Measurements from ENCODE around the gene RYR3. TPM values are rescaled to one million over a fixed set of nuclear protein-coding genes. Genes with fewer than 3 reads are reported as not detected.

RYR3 gene
- 2.0 TPM for total RNA-seq

DNA sequence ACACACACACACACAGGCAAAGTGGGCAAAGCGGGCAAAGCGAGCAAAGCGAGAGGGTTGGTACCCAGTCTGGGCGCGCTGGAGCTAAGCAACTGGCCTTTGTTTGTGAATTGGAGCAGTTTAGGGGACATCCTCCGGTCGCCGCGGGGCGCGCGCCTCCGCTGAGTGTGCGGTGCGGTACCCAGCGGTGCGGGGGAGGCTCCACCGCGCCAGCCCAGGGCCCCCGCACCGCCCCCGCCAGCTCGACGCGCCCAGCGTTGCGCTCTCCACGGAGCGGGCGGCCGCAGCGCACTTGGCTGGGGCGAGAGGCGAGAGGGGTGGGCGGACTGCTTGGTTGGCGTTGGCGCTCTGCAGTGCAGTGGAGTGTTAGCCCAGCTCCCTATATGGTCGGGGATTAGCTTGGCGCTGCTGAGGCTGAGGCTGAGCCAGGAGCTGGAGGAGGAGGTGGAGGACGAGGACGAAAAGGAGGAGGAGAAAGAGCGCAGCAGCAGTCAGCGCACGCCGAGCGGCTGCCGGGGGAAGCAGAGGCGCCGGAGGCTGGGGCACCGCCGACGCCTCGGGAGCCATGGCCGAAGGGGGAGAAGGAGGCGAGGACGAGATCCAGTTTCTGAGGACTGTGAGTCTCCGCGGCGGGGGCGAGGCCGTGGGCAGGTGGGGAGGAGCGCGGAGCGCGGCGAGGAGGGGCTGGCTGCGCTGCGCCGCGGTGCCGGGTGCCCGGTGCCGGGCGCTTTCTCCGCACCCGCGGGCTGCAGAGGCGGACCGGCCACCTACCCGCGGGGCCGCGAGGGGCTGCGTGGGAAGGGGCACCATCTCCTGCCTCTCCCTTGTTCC, at the start of gene RYR3:
RYR3 (plus strand) TSS at position 487 of the 831 bp plus-strand sequence; CDS start at position 566, 79 bp downstream.
- no peak for DNase-seq (ENCODE audit: low spot score)

DNA sequence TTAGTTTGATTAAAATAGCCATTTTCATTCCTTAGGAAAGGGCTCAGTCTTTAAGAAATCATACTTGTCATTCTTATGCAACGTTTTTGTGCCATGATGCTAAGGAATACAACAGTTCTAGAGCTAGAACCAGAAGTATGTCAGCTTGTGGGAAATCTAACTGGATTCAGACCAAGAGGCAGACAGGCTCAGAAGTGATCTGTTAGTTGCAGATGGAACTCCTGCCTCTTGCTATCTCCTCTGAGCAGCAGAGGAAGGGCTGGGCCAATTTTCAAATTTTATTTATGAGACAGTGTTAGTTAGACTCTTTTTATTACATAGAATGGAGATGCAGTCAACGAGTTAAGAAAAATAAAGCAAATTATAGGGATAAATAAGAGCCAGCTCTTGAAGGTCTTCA, 48.5 kb upstream of the RYR3 start:
- DNase-seq (ENCODE audit: low spot score): no peak

DNA sequence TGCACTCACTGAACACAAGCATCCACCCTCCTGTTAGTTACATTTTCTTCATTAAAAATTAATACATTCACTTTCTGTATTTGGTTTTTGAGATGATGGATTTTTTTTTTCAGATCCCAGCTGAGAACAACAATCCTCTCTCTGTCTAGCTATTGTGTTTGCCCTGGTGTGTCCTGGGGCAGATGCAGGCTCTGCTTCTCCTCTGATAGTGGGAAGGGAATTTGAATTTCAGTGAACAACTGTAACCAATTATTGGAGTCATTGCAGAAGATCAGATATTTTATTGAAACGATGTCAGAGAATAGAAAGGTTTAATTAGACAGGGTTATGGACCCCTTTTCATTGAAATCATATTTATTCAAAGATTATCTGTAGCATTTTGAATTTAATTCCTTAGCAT, 33.1 kb upstream of the RYR3 start:
- no peak for DNase-seq (ENCODE audit: low spot score)

DNA sequence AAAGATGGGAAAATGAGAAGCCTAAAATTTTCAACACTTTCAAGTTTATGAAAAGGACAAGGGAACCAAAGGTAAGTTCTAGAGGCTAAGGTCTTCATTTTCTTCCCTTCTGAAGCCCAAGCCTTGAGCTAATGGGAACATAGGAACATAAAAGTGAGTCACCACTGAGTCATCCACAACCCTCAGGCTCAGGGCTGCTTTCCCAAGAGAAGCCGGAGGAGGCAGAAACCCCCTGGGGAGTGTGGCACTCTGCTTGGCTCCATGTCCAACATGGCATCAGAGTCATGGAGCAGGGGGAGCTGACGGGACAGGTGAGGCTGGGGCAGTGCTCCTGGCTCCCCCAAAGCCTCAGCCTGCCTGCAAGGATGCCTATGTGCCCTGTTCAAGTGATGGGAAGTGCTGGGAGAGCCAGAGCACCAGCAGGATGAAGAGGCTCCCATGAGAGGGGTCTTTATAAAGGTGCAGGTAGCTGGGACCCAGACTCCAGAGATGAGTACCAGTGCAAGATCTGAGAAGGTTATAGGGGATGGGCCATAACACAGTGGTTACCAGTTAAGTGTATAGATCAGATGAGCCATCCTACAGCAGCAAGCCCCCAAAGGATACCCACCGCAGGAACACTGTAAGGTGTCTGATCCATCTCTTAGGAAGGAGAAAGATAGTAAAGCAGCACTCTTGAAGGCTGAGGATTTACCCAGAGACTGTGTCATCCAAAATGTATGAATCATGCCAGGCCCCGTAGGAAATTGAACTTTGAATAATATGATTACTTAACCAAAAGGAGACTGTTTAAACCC, 31.8 kb upstream of the RYR3 start:
- DNase-seq (ENCODE audit: low spot score): no peak

DNA sequence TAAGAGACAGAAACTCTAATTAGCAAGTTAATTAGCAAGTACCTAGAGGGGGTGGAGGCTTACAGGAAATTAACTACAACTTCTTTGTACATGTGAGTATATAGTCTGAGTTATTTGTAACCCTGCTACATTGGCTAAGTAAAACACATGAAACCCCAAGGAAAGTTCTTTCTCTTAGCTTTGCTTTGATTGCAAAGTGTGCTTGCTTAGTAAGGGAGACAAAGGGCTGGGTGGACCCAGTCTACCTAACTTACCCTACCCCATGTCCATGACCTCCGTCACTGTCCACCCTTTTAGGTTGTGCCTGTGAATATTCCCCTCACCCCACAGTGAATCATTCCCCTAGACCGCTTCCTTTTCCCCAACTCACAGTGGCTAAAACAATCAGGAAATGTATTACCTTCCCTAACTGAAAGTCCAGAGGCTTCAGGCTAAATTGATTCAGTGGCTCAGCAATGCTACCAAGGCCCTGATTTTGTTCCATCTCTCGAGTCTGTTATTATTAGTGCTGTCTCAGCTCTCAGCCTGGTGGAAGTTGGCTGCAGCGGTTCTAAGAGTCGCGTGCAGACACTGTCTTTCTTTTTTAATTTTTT, 31.1 kb upstream of the RYR3 start:
- DNase-seq (ENCODE audit: low spot score): no peak

DNA sequence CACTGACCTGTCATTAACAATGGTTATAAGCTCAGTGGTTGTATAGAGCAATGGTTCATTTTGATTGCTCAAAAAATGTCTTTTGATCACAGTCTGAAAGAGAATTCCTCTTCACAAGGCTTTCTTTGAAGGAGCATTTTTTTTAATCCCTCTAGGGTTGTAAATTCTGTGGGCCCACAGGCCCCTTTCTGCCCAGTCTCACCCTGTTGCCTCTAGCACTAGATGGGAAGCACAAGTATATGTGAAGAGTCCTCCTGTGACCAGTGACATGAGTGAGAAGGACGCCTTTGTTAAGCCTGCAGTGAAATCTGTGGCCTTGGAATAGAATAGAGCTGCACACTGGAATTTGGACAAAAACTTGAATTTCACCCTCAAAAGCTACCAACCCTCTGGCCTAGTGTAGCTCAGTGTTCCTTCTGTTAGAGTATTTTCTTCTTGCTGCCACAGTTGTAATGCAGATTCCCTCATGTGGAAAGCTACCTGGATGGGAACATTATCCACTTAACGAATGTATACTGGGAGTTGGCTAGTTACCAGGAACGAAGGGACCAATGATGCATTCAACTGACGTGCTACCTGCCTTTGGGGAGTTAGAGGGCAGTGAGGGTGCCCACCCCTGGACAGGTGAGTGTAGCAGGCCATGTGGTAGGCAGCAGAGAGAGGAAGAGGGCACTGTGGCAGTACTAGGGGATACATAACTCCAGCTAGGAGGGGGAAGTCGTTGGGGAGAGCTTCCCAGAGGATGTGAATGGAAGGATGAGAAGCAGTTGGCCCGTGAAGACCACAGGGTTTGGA, 28.3 kb upstream of the RYR3 start:
- no peak for DNase-seq (ENCODE audit: low spot score)

DNA sequence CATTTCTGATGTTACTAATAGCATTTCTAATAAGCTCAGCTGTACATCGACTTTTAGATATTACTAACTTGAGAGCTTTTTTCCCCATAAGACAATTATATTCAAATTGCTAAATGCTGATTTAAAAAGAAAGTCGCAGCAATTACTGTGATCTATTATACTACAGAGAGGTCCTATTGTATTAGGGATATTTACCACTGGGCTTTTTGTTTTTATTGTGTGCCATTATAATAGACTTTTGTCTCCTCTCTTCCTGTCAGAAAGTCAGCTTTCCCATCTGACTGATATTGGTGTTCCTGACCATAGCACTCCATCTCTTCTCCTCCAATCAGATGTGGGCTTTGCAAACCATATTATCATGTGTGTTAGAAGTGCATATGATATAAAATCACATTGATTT, 27.2 kb upstream of the RYR3 start:
- DNase-seq (ENCODE audit: low spot score): no peak

DNA sequence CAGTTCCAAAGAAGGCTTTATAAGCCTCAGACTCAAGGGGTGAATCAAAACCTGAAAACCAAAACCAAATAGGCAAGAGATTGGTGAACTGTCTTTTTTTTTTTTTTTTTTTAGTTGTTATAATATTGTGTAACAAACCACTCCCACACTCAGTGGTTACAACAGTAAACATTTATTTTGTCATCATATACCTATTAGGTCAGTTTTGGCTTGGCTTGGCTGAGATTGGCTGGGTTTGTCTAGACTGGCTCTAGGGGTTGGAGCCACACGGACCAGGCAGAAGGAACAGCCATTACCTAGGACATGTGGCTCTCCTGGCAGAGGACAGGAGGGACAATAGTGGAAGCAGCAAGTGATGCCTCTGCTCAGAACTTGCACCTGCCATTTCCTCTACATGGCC, 26.4 kb upstream of the RYR3 start:
- DNase-seq (ENCODE audit: low spot score): no peak

DNA sequence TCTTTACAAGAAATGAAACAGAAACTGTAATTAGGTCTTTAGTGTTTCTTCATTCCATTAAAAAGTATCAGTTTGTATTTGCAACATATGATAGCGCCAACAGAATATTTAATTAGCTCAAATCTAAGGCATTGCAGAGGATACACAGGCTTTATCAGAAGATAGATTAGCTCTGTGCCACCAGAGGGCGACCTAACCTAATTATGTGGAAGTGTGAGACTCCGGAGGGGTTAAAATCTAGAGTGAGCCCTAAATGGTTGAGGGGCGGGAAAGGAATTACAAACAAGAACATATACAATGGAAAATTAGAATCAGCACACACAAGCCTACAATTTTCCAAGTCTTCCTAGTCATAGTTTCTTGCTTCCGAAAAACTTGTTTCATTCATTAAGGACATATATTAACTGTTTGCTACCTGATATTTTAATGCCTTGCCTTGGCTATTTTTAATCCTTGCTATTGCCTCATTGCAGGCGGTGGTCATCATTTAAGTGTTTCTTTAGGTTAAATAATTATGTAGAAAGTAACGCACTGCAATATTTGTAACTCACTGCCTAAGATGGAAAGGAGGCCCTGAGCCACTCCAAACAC, 18.0 kb upstream of the RYR3 start:
- DNase-seq (ENCODE audit: low spot score): peak; percentile 49

DNA sequence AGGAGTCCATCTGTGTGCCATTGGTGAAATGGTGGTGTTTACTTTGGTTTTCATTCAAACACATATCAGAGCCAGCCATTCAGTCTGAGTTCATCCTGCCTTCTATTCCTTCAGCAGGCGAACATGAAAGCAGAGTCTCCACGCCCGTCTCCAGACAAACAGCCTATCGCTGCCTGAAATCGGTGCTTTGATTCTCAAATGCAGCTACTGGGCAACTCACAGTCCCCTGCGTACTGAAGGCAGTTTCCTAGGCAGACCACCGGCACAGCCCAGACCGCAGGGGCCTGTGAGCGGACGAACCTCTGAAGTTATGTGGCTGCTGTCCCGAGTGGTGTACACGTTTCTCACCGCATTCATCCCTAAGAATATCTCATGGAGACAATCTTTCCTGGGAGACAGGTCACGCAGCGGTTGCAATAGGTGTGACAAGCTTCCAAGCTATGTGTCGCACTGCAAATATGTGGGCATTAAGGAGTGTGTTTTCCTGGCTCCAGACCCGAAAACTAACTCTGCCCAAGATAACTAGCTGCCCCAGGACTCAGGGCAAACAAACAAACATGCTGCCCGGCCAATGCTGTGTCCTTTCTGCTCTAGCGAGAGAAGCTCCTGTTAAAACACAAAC, 16.9 kb upstream of the RYR3 start:
- DNase-seq (ENCODE audit: low spot score): no peak

DNA sequence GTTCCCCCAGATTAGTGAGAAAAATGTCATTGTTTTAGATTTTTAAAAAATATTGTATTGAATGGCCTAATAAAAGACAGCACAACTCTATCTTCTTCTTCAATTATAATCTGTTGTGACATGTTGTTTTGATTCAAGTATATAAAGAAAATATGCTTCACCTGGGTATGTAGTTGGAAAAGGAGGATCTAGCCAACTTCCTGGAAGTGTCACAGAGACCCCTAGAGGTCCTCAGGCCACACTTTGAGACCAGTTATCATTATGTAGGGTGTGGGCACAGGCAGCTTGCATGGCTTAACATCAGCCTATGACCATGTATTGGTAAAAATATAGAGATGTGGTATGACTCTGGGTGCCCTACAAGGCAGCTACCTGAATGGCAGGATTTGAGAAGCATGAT, 14.7 kb upstream of the RYR3 start:
- no peak for DNase-seq (ENCODE audit: low spot score)

DNA sequence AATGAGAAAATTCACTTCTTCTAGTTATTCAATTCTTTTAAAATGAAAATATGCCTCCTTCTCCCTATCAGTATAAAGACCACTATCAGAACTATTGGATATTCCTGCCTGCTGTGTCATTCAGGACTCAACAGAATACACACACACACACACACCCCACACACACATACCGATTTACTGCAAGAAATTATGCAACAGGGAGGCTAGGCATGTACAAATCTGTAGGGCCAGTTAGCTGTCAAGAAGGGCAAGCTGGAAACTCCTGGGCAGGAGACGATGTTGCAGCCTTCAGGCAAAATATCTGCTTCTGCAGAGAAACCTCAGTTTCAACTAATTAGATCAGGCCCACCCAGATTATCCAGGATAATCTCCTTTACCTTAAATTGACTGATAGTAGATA, 13.9 kb upstream of the RYR3 start:
- DNase-seq (ENCODE audit: low spot score): no peak

DNA sequence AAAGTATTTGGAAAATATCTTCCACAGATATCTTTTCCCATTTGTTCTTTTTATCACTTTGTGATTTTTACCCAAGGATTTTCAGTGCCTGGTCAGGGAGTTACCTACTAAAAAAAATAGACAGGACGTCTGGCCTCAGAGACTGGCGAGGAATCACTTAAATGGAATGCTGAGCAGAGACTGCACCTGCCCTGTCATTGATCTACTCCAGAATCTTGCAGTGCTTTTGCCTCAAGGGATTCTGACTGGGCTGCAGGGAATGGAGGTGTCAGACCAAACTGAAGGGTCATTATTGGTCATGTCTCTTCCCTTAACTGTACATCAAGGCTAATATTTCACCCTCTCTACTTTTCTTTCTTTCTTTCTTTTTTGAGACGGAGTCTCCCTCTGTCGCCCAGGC, 12.1 kb upstream of the RYR3 start:
- no peak for DNase-seq (ENCODE audit: low spot score)

DNA sequence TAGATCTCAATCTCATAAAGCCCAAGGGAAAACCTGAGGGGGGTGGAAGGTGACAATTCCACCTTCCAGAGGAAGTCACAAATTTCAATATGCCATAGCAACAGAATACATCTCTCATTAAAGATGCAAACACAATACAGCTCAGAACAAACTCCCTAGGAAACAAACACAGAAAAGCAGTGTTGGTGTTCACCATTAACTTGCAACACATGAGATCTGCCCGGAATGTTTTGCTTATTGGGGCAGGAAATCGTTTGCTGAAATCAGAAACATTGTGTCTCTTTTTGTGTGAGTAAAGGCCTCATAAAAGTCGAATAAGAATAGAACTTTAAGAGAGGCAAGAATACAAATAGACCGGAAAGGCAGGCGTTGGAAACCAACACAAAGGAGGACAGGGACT, 5.8 kb upstream of the RYR3 start:
- no peak for DNase-seq (ENCODE audit: low spot score)

DNA sequence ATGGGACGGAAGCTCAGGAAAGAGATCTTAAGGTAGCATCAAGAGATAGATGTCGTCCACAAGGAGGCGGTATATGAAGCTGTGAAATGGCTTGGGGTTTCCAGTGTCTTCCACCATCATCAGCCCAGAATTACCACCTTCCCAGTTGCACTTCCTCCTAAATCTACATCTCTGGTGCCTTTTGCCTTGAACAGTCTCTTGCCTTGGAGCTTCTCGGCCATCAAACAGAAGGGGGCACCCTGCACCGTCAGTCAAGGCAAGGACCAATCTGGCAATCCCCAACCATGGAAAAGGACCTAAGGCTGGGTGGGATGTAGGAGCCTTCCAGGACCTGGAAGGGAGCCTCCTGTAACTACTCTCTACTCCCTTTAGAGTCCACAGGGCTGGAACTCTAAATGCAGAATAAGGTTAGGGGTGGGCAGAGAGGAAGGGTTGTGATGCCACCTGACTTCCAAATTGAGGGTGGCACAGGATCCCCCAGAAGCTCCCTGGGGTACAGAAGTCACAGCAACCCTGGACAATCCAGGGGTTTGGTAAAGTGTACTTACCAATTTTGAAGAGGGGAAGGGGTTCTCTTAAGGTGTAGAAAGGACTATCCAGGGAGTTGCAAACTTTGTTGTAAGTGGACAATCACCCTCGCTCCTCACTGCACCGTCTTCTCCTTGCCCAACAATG, 1.0 kb upstream of the RYR3 start:
- DNase-seq (ENCODE audit: low spot score): no peak

DNA sequence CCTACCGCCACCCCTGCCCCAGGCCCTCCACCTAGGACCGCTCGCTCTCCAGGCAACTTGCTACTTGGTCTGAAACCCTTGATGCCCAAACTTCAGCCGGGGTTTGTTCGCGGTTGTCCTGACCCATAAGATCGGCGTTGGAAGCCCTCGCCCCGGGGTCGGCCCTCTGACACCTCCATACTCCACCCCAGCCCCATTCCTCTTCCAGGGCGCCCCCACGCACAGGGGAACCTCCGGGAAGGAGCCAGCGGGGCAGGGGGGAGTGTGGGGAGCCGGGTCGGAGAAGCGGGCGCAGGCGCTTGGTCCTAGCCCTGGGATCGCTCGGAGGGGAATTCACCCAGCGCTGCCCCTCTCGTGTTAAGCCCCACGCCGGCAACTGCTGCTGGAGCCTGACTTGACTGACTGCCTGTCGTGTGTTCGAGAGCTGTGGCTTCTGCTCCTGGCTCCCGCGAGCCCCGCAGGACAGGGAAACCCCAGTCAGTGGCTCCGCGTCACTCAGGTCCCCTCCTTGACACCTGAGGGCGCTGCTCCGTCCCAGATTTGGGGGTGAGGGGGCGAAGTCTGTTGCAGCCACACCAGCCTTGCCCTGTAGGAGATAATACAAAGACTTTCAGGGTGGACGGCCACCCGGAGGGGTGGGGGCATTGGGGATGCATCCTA, 675 bp downstream of the RYR3 start:
- no peak for DNase-seq (ENCODE audit: low spot score)

DNA sequence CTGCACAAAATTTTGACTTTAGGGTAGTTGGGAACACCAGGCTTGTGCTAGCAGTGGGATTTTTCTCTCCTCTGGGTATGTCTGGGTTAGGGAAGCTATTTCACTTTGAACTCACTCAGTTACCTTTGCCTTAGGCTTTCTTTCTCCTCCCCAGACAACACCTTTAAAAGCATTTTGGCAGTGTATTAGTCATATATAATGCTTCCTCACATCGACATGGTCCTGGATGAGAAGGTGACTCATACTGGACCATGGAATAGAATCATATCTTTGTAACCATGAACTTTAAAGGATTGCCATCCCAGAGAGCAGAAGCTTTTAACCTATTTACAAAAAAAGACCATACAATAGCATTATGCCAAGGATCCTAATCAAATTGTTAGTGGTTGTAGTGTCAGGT, 2.7 kb downstream of the RYR3 start:
- no peak for DNase-seq (ENCODE audit: low spot score)

DNA sequence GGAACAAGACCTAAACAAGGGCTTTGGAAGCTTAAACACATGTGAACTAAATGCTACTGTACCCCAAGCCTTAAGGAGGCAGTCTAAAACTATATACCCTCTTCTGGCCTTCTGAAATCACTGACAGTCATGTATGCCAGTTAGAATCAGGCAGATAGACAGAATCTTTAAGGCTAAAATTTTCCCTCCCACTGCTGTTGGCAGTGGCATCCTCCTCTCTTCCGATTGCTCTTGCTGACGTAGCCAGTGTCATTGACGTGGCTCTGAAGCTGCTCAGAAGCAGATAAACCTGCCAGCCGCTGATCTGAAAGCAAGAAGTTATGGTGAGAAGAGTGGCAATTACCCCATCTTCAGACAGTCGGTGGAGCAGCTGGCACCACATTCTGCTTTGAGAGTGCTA, 3.3 kb downstream of the RYR3 start:
- DNase-seq (ENCODE audit: low spot score): no peak

DNA sequence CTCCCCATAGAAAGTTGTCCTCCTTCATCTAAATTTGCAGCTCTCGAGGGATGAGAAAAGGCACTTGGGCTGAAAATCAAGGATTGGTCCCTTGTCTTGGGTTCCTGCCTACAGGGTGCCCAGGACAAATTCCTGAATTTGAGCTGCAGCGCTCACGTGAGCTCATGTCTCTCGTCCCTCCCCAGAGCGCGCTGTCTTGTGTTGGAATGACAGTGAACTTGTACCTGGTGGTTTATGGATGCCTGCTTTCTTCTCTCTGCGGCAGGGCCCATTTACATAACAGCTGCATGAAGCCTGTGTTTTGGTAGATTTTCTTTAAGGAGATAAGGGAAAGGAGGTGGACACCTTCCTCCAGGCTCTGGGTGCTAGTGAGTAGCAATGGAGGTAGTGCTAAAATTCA, 4.3 kb downstream of the RYR3 start:
- DNase-seq (ENCODE audit: low spot score): no peak

DNA sequence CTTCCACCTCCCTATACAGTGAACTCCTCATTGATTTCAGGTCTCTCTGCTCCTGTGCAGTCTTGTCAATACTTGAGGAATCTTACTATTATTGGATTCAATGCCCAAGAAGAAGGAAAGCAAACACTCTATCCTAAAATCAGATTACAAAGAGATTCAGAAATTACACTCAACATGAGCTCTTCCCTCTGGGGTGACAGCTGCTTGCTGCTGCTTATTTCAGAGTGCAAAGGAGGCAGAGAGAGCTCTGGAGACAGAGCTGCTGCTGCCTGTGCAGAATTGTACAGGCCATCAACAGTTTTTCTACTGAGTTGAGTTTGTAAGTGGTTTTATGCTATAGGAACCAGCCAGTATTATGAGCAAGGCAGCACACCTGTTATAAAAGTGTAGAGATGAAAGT, 7.1 kb downstream of the RYR3 start:
- DNase-seq (ENCODE audit: low spot score): no peak
